GM23248 (cell line): ENCODE data around the gene FICD.

ENCODE experiments used
- EZH2 ChIP-seq: fragments of 200-600 bp; sonication (generic); IDR thresholded peaks from 2 replicates; pipeline ENCODE4 v1.6.1; 2018; ENCODE audit warnings: antibody characterized with exemption, mild to moderate bottlenecking; ENCODE audit not compliant: insufficient read depth, poor library complexity, severe bottlenecking
- EZH2phosphoT487 ChIP-seq: fragments of 200-600 bp; sonication (generic); IDR thresholded peaks from 2 replicates; pipeline ENCODE4 v1.6.1; 2018; ENCODE audit warnings: antibody characterized with exemption, moderate library complexity, mild to moderate bottlenecking, low read depth; ENCODE audit not compliant: insufficient read depth

- TF ChIP-seq EZH2 (no peak), EZH2phosphoT487 (no peak)
Measured at GRCh38 chr12:108542320-108542719, 27.2 kb downstream of the FICD start.
